SK-N-SH treated with all-trans-retinoic acid at 6 μM for 48 hours (cell line): ENCODE results near the gene CHTF18.

Experiments
- ARNTL ChIP-seq: fragments of 450-650 bp; formaldehyde crosslinking; IDR thresholded peaks from 2 replicates; pipeline ENCODE4 v1.5.0; 2020; ENCODE audit warnings: low read depth, mild to moderate bottlenecking, moderate library complexity, borderline replicate concordance
- BACH2 ChIP-seq: fragments of 250-450 bp; sonication (Bioruptor Pico); IDR thresholded peaks from 2 replicates; pipeline ENCODE4 v1.9.0; 2021; ENCODE audit warnings: mild to moderate bottlenecking, borderline replicate concordance
- GLIS3 ChIP-seq: fragments of 250-450 bp; sonication (Bioruptor Pico); IDR thresholded peaks from 2 replicates; pipeline ENCODE4 v1.5.0; 2020; ENCODE audit warnings: mild to moderate bottlenecking, moderate library complexity
- SNAI2 ChIP-seq: fragments of 250-450 bp; sonication (Bioruptor Pico); IDR thresholded peaks from 2 replicates; pipeline ENCODE4 v1.5.0; 2020; ENCODE audit warnings: mild to moderate bottlenecking, moderate library complexity
- TCF4 ChIP-seq: fragments of 250-450 bp; sonication (Bioruptor Pico); IDR thresholded peaks from 2 replicates; pipeline ENCODE4 v1.8.0; 2021; ENCODE audit warnings: mild to moderate bottlenecking, moderate library complexity, borderline replicate concordance
- TF ChIP-seq, protein P1 (sequence below): fragments of 250-450 bp; sonication (Bioruptor Pico); IDR thresholded peaks from 2 replicates; pipeline ENCODE4 v1.8.0; 2020; ENCODE audit warnings: mild to moderate bottlenecking, moderate library complexity, borderline replicate concordance
- TF ChIP-seq, protein P2 (sequence below): fragments of 250-450 bp; sonication (Bioruptor Pico); IDR thresholded peaks from 2 replicates; pipeline ENCODE4 v1.5.0; 2020; ENCODE audit warnings: mild to moderate bottlenecking, moderate library complexity
- TF ChIP-seq, protein P3 (sequence below): fragments of 250-450 bp; sonication (Bioruptor Pico); IDR thresholded peaks from 2 replicates; pipeline ENCODE4 v1.5.1; 2020; ENCODE audit warnings: low read depth, mild to moderate bottlenecking, moderate library complexity

GRCh38 chr16:830871-831570 lies 42.6 kb downstream of the CHTF18 start:
- TF ChIP-seq ARNTL (CRISPR knock-in tag) (no peak), GLIS3 (CRISPR knock-in tag) (no peak), TCF4 (CRISPR knock-in tag) (no peak), BACH2 (no peak), SNAI2 (no peak)
- TF ChIP-seq, protein P1, sequence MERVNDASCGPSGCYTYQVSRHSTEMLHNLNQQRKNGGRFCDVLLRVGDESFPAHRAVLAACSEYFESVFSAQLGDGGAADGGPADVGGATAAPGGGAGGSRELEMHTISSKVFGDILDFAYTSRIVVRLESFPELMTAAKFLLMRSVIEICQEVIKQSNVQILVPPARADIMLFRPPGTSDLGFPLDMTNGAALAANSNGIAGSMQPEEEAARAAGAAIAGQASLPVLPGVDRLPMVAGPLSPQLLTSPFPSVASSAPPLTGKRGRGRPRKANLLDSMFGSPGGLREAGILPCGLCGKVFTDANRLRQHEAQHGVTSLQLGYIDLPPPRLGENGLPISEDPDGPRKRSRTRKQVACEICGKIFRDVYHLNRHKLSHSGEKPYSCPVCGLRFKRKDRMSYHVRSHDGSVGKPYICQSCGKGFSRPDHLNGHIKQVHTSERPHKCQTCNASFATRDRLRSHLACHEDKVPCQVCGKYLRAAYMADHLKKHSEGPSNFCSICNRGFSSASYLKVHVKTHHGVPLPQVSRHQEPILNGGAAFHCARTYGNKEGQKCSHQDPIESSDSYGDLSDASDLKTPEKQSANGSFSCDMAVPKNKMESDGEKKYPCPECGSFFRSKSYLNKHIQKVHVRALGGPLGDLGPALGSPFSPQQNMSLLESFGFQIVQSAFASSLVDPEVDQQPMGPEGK (CRISPR knock-in tag) = no peak
- TF ChIP-seq, protein P2, sequence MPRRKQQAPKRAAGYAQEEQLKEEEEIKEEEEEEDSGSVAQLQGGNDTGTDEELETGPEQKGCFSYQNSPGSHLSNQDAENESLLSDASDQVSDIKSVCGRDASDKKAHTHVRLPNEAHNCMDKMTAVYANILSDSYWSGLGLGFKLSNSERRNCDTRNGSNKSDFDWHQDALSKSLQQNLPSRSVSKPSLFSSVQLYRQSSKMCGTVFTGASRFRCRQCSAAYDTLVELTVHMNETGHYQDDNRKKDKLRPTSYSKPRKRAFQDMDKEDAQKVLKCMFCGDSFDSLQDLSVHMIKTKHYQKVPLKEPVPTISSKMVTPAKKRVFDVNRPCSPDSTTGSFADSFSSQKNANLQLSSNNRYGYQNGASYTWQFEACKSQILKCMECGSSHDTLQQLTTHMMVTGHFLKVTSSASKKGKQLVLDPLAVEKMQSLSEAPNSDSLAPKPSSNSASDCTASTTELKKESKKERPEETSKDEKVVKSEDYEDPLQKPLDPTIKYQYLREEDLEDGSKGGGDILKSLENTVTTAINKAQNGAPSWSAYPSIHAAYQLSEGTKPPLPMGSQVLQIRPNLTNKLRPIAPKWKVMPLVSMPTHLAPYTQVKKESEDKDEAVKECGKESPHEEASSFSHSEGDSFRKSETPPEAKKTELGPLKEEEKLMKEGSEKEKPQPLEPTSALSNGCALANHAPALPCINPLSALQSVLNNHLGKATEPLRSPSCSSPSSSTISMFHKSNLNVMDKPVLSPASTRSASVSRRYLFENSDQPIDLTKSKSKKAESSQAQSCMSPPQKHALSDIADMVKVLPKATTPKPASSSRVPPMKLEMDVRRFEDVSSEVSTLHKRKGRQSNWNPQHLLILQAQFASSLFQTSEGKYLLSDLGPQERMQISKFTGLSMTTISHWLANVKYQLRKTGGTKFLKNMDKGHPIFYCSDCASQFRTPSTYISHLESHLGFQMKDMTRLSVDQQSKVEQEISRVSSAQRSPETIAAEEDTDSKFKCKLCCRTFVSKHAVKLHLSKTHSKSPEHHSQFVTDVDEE (CRISPR knock-in tag) = no peak
- TF ChIP-seq, protein P3, sequence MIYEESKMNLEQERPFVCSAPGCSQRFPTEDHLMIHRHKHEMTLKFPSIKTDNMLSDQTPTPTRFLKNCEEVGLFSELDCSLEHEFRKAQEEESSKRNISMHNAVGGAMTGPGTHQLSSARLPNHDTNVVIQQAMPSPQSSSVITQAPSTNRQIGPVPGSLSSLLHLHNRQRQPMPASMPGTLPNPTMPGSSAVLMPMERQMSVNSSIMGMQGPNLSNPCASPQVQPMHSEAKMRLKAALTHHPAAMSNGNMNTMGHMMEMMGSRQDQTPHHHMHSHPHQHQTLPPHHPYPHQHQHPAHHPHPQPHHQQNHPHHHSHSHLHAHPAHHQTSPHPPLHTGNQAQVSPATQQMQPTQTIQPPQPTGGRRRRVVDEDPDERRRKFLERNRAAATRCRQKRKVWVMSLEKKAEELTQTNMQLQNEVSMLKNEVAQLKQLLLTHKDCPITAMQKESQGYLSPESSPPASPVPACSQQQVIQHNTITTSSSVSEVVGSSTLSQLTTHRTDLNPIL (CRISPR knock-in tag) = no peak
